HUES64 (cell line): ENCODE measurements around the gene OPA1.

Source experiments
- H3K27ac ChIP-seq: 2 replicates; pipeline ENCODE4 v1.7.0; 2013; ENCODE audit warnings: low read depth, low read length, inconsistent platforms
- H3K27me3 ChIP-seq: 2 replicates; pipeline ENCODE4 v1.6.1; 2013; ENCODE audit warnings: mild to moderate bottlenecking, low read length; ENCODE audit not compliant: insufficient read depth
- H3K36me3 ChIP-seq: 2 replicates; pipeline ENCODE4 v1.6.1; 2013; ENCODE audit warnings: mild to moderate bottlenecking, low read length; ENCODE audit not compliant: insufficient read depth
- H3K4me1 ChIP-seq: 2 replicates; pipeline ENCODE4 v1.6.1; 2013; ENCODE audit warnings: mild to moderate bottlenecking, low read length, moderate library complexity; ENCODE audit not compliant: insufficient read depth
- H3K4me3 ChIP-seq: 2 replicates; pipeline ENCODE4 v1.5.1; 2013; ENCODE audit warnings: mild to moderate bottlenecking, low read length, moderate library complexity
- H3K9ac ChIP-seq: 2 replicates; pipeline ENCODE4 v1.6.1; 2013; ENCODE audit warnings: mild to moderate bottlenecking, low read depth, low read length
- H3K9me3 ChIP-seq: 2 replicates; pipeline ENCODE4 v1.6.1; 2013; ENCODE audit warnings: low read depth, low read length; ENCODE audit not compliant: insufficient read depth
- WGBS: fragments of 150-250, 120-280 bp; methylation state at CpG from one replicate; pipeline ENCODE4 v1.1.7; 2013; ENCODE audit warnings: missing lambda C conversion rate; 5-methylcytosine and 5-hydroxymethylcytosine counted together

Gene OPA1

DNA sequence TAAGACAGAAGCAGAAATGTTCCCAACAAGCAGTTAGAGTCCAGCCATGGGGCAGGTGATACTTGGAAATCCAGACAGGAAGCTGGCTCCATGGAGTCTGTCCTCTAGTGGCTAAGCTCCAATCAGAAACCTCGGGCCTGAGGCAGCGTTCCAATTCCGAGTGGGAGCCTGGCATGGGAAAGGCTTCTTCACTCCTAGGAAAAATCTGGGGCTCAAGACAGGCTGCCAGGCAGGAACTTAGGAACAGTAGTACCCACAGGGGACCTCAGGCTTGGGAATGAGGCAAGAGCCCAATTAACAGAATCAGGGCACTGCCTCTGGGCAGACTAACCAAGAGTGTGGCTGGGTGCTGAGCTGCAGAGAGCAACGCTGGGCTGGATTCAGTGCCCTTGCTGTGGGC, 32.1 kb upstream of the OPA1 start:
- Histone ChIP-seq H3K27ac (no peak overlapping the region), H3K9me3 (no peaks in the 10 kb centered on the region), H3K27me3 (no peaks in the 10 kb centered on the region), H3K4me3 (no peak overlapping the region), H3K36me3 (no peaks in the 10 kb centered on the region), H3K9ac (no peak overlapping the region), H3K4me1 (no peaks in the 10 kb centered on the region)
- 87% methylated on average over 4 of the region's 4 CpGs for WGBS

DNA sequence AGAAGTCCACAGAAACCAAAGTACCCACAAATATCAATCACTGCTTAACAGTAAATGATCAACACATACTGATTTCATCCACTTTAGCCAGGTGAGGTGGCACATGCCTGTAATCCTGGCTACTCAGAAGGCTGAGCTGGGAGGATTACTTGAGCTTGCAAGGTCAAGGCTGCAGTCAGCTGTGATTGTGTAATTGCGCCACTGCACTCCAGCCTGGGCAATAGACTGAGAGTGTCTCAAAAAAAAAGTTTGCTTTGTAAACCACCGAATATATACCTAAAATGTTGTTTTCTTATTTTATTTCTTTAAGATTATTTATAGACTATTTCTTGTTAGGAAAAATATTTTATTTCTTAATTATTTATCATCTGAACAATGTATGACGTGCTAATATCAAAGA, 29.6 kb upstream of the OPA1 start:
- 95% methylated on average over 1 of the region's 3 CpGs for WGBS
- Histone ChIP-seq H3K36me3 (no peaks in the 10 kb centered on the region), H3K27ac (no peak overlapping the region), H3K4me1 (no peaks in the 10 kb centered on the region), H3K27me3 (no peaks in the 10 kb centered on the region), H3K9ac (no peak overlapping the region), H3K4me3 (no peak overlapping the region), H3K9me3 (no peaks in the 10 kb centered on the region)

DNA sequence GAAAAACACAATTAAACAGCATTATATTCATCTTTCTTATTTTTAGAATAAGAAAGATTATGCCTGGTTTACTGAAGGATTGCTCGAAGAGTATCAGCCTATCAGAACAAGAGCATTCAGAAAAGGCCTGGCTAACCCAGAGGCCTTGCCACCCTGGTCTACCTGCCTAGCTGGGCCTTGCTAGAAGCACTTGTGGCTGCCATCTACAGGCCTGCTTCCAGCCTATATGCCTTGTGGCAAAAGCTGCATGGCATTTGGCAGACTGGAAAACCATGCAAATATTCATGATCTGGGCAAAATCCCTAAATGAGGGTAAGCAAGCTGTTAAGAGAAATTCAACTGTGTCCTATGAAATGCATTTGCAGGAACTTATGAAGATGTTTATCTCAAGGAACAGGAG, 29.0 kb upstream of the OPA1 start:
- Histone ChIP-seq H3K27ac (no peak overlapping the region), H3K36me3 (no peaks in the 10 kb centered on the region), H3K9ac (no peak overlapping the region), H3K27me3 (no peaks in the 10 kb centered on the region), H3K9me3 (no peaks in the 10 kb centered on the region), H3K4me3 (no peak overlapping the region), H3K4me1 (no peaks in the 10 kb centered on the region)
- 95% methylated on average over 1 of the region's 1 CpG for WGBS

DNA sequence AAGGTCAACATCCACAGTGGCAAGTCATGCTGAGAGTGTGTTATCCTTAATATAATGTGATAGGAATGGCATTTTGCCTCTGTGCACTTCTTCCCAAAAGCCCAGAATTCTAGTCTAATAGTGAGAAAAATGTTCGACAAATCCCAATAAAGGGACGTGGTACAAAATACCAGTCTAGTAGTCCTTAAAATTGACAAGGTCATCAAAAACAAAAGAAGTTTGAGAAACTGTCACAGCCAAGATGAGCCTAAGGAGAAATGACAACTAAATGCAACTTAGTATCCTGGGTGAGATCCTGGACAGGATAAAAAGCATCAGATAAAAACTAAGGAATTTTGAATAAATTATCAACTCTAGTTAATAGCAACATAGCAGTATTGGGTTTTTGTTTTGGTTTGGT, 23.9 kb upstream of the OPA1 start:
- H3K4me1 ChIP-seq = 0 out of 2 replicates have a peak, but pooled peaks cover 6% of the 10 kb centered on the region
- H3K4me3 ChIP-seq = no peak overlapping the region
- H3K9me3 ChIP-seq = no peaks in the 10 kb centered on the region
- no peak overlapping the region for H3K27ac ChIP-seq
- H3K9ac ChIP-seq = no peak overlapping the region
- H3K27me3 ChIP-seq = no peaks in the 10 kb centered on the region
- WGBS = 97% methylated on average over 2 of the region's 2 CpGs
- H3K36me3 ChIP-seq = no peaks in the 10 kb centered on the region

DNA sequence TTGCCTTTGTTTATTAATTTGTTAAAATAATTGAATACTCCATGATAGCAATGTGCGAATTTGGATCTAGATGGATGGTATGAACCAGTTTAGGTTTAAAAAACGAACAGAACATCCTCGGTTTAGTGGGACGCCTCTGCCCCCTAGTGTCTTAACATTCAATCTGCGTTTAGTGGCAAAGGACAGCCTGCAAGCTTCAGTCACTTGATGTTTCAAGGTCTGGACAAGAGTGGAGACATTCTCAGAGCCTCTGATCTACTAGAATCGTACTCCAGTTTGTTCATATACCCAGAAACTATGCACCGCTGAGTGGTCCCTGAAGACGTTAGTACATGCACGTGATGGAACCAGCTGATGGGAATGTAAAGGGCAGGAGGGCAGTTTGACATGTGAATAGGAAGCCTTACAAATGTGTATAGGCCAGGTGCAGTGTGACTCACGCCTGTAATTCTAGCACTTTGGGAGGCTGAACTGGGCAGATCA, 20.5 kb upstream of the OPA1 start:
- no peaks in the 10 kb centered on the region for H3K36me3 ChIP-seq
- 0 out of 2 replicates have a peak, but pooled peaks cover 10% of the 10 kb centered on the region for H3K4me1 ChIP-seq
- WGBS = 20% methylated on average over 10 of the region's 10 CpGs
- H3K27ac ChIP-seq = no peak overlapping the region
- no peak overlapping the region for H3K4me3 ChIP-seq
- H3K9ac ChIP-seq = no peak overlapping the region
- H3K9me3 ChIP-seq = no peaks in the 10 kb centered on the region
- H3K27me3 ChIP-seq = no peaks in the 10 kb centered on the region

DNA sequence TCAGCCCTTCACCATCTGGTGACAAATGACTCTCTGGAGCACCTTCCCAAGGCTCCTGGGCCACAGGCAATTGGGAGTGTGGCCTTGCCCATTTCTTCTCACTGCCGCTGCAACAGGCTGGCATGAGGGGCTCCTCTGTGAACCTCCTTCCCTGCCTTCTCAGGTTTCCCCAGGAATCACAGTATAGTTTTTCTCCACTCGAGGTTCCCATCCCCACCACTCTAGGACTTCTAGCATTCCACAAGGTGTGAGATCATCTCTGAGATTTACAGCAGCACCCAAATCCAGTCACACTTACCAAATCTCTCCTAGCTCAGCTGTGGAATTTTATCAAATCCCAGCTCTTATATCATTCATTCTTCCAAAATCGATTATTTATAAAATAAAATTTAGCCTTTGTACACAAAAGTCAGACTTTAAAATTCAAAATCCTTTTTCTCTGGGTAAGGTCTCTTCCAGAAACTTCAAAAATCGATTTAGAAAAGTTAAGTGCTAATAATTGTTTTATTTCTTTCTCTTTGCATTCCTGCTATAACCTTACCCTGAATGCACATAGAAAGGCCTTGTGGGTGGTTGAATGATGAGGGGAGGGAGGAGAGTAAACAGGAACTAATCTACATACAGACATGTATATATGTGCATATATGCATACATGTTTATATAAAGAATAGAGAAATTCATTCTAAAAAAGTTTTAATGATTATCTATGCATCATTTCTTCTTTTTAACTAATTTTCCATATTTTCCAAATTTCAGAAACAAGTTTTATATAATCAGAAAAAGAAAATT, 19.4 kb upstream of the OPA1 start:
- H3K9me3 ChIP-seq = no peaks in the 10 kb centered on the region
- no peaks in the 10 kb centered on the region for H3K36me3 ChIP-seq
- WGBS = 85% methylated on average over 3 of the region's 4 CpGs
- 0 out of 2 replicates have a peak, but pooled peaks cover 10% of the 10 kb centered on the region for H3K4me1 ChIP-seq
- no peak overlapping the region for H3K27ac ChIP-seq
- no peak overlapping the region for H3K4me3 ChIP-seq
- no peak overlapping the region for H3K9ac ChIP-seq
- no peaks in the 10 kb centered on the region for H3K27me3 ChIP-seq

DNA sequence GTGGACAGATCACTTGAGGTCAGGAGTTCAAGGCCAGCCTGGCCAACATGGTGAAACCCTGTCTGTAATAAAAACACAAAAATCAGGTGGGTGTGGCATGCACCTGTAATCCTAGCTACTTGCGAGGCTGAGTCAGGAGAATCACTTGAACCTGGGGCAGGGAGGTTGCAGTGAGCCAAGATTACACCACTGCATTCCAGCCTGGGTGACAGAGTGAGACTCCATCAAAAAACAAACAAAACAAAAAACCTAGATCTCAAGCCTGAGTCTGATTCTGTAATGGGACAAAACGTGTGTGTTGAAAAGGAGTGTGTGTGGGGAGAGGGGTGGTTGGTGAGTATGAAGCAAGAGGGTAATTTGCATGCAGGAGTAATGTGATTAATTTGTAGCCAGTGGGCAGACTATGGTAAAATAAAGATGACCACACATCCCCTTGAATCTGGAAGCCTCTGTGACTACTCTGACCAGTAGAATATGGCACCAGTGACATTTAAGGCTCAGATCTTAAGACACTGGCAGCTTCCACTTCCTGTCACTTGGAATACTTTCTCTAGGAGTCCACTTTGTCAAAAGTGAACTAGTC, 18.4 kb upstream of the OPA1 start:
- Histone ChIP-seq H3K27ac (no peak overlapping the region), H3K4me3 (no peak overlapping the region), H3K36me3 (no peaks in the 10 kb centered on the region), H3K9ac (no peak overlapping the region), H3K4me1 (0 out of 2 replicates have a peak, but pooled peaks cover 10% of the 10 kb centered on the region), H3K9me3 (no peaks in the 10 kb centered on the region), H3K27me3 (no peaks in the 10 kb centered on the region)
- WGBS = 89% methylated on average over 2 of the region's 2 CpGs

DNA sequence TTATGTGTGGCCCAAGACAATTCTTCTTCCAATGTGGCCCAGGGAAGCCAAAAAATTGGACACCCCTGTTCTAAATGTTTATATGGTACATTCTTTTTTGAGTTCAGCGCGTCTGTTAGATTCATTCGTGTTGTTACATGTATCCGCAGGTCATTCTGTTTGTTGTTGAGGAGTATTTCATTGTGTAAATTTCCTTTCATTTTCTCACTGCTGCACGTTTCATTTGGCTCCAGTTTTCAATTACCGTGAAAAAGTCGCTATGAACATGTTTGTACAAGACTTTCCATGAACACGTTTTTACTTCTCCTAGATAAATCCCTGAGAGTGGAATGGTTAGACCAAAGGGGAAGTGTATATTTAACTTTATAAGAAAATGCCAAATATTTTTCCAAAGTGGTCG, 7.5 kb upstream of the OPA1 start:
- Histone ChIP-seq H3K36me3 (no peaks in the 10 kb centered on the region), H3K9ac (no peak overlapping the region), H3K4me3 (no peak overlapping the region), H3K9me3 (no peaks in the 10 kb centered on the region), H3K4me1 (no peaks in the 10 kb centered on the region), H3K27ac (no peak overlapping the region), H3K27me3 (no peaks in the 10 kb centered on the region)
- 96% methylated on average over 9 of the region's 9 CpGs for WGBS

DNA sequence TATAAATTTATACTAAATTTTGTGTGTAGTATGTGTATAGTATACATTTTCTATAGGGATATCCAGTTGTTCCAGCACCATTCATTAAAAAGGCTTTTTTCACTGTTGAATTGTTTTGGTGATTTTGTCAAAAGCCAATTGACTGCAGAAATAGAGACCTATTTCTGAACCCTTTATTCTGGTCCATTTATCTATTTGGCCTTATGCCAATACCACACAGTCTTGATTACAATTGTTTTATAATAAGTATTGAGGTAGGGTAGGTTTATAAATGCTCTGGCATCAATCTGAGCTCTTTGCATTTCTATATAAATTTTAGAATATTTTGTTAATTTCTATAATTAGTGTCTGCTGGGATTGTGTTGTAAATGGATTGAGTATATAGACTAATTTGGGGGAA, 6.5 kb upstream of the OPA1 start:
- no peak overlapping the region for H3K9ac ChIP-seq
- no peak overlapping the region for H3K4me3 ChIP-seq
- H3K27ac ChIP-seq = no peak overlapping the region
- H3K9me3 ChIP-seq = no peaks in the 10 kb centered on the region
- H3K4me1 ChIP-seq = no peaks in the 10 kb centered on the region
- no peaks in the 10 kb centered on the region for H3K36me3 ChIP-seq
- no peaks in the 10 kb centered on the region for H3K27me3 ChIP-seq

DNA sequence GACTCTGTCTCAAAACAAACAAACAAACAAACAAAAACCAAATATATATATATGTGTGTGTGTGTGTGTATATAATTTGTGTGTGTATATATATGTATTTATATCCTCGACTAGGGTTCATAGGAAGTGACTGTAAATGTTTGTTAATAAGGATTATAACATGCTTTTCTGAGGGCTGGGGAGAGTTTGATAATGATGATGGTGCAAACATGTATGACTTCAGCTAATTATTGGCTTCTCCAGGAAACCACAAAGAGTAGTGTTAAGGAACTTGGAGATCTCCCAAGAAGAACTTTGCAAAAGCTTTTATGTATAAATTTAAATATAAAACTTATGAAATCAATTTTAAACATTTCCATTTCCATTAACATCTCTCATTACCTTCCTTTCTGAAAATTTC, 3.9 kb upstream of the OPA1 start:
- 85% methylated on average over 1 of the region's 1 CpG for WGBS
- Histone ChIP-seq H3K9ac (no peak overlapping the region), H3K4me1 (peaks cover 6% of the 10 kb centered on the region; the same call in 1 of the 2 replicates), H3K27me3 (no peaks in the 10 kb centered on the region), H3K27ac (no peak overlapping the region), H3K36me3 (no peaks in the 10 kb centered on the region), H3K4me3 (no peak overlapping the region), H3K9me3 (no peaks in the 10 kb centered on the region)

DNA sequence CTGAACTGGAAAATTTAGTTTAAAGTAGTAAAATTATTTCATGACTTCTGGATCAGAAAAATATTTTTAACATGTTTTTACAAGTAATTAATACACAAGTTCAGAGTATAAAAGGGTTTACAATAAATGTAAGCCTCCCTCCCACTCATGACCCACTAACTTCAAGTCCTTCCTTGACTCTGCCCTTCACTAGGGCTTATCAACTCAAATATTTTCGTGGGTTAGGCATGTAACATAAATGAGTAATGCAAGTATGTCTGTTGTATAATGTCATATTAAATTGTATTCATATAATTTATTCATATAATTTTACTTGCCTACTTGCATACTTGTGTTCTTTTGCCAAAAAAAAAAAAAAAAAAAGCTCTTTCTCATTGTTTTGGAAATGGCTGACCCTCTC, 3.4 kb upstream of the OPA1 start:
- Histone ChIP-seq H3K4me3 (no peak overlapping the region), H3K27me3 (no peaks in the 10 kb centered on the region), H3K9ac (no peak overlapping the region), H3K36me3 (no peaks in the 10 kb centered on the region), H3K27ac (no peak overlapping the region), H3K4me1 (peaks cover 10% of the 10 kb centered on the region), H3K9me3 (no peaks in the 10 kb centered on the region)
- no CpG with 5 or more reads among the region's 1 CpG for WGBS
